Measurements from ENCODE around the gene HIPK2.

- TF ChIP-seq EZH2 (IDR thresholded peaks at IDR 0.05; ENCODE audit: low read depth, unreplicated experiment) (no peak), CTCF (conservative IDR thresholded peaks at IDR 0.05; ENCODE audit: low read depth in 2 of 2) (no peak), EZH2phosphoT487 (IDR thresholded peaks at IDR 0.05; ENCODE audit: unreplicated experiment) (no peak), POLR2AphosphoS5 (IDR thresholded peaks at IDR 0.05; ENCODE audit: low read depth) (no peak), REST (IDR thresholded peaks at IDR 0.05; ENCODE audit: unreplicated experiment) (no peak)
Observed at GRCh38 chr7:139589474-139589873, 188.3 kb downstream of the HIPK2 start.

Data from GM23338 (cell line).